ENCODE measurements around the gene SVOPL. TPM values are rescaled to one million over a fixed set of nuclear protein-coding genes. Genes with fewer than 3 reads are reported as not detected.

Gene SVOPL
- total and polyA plus RNA-seq, 10 of the 15 experiments (the other 5 are each of a cell fraction or from before 2014, with no cell fraction given), result 0.15 TPM; not detected in 9

- TF ChIP-seq CUX1 (IDR thresholded peaks at IDR 0.05; ENCODE audit: insufficient replicate concordance, low read depth, low read length) (no peak), CEBPB (IDR thresholded peaks at IDR 0.05; ENCODE audit: borderline replicate concordance in 1 of 2, low read depth in 2 of 2, low read length in 2 of 2) (no peak), HCFC1 (IDR thresholded peaks at IDR 0.05; ENCODE audit: low read length) (no peak), YBX1 (IDR thresholded peaks at IDR 0.05) (no peak), CREB1 (IDR thresholded peaks at IDR 0.05; ENCODE audit: low read depth) (no peak), DPF2 (IDR thresholded peaks at IDR 0.05) (no peak), E2F8 (IDR thresholded peaks at IDR 0.05; ENCODE audit: low read depth, partially characterized antibody) (no peak)
Measured at GRCh38 chr7:138741453-138741735, 40.2 kb upstream of the SVOPL start (continued).
